NCI-H510A treated with DMSO at 0.1 percent for 48 hours (cell line): Measurements from ENCODE around the gene CELF2.

Source experiments
- DNase-seq: peaks from one replicate; lab custom pipeline; 2025; lab: John Stamatoyannopoulos, UW

CELF2 gene

DNA sequence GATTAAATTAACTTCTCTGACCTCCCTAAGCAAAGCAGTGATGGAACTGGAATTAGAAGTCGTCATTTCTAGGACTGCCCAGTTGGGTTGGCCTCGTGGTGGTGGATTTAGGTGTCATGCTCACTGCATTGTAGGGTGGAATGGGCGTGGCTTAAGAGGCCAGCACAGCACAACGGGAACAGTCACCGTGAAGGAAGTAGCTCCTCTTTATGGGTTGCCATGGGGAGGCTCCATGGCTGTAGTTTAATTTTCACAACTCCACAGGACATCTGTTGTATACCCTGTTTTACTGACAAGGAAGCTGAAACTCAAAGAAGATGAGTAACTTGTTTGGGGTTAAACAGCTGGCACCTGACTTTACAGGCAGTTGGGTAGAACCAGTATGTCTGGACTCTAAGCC, 208.3 kb downstream of the CELF2 start:
- no peak for DNase-seq

DNA sequence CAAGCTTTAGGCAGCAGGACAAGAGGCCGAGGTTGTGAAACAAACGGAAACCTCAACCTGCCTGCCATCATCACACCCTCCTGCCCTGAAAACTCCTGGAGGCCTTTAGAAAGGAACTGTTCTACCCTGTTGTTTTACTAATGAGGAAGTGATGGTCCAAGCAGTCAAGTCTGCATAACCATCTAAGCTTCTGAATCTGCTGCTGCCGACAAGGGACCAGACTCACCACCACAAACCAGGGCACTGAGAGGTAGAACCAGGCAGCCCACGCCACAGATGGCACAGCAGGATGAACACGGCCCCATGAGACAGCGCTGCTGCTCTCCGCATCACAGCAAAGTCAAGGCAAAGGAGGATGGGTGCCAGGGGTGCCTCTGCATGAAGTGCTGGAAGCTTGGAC, 209.4 kb downstream of the CELF2 start:
- DNase-seq: no peak

DNA sequence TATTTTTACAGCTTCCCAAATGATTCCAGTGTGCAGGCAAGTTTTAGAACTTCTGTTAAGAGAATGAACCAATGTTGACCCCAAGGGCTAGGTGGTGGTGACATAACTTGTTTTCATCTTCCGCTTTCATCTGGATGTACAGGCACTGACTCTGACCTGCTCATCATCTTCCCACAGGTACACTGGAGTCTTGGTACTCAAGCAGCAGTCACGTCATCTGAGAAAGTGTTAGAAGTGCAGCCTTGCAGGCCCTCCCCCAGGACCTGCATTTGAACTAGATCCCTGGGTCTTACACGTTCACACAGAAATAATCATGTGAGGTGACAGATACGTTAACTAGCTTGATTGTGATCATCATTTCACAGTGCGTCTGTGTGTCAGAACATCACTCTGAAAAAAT, 212.2 kb downstream of the CELF2 start:
- no peak for DNase-seq

DNA sequence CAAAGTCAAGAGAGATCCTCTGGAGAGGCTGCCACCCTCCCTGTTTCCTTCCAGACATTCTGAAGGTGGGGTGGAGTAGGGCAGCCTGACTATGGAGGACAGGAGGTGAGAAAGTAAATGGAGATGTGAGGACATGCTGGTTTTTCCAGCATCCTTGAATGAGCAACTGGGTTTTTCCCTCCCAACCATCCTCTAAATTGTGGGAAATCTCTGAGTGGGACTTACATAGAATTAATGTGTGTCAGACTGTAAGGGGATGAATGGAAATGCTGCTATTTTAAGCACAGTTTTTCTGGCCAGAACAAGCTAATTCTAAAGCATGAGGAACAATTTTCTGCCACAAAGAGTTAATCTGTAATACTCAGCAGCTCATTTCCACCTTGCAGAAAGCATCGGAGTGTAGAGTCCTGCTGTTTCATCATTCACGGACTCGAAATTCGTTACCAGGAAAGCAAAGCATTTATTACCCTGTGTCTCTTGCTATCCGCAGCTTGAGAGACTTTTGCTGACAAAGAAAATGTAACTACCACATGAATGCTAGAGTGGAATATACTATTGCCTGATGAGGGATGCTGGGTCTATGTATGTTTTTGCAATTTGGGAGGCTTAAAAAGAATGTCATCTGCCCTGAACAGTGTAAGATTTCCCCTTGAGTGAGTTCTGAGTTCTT, 213.0 kb downstream of the CELF2 start:
- DNase-seq: no peak

DNA sequence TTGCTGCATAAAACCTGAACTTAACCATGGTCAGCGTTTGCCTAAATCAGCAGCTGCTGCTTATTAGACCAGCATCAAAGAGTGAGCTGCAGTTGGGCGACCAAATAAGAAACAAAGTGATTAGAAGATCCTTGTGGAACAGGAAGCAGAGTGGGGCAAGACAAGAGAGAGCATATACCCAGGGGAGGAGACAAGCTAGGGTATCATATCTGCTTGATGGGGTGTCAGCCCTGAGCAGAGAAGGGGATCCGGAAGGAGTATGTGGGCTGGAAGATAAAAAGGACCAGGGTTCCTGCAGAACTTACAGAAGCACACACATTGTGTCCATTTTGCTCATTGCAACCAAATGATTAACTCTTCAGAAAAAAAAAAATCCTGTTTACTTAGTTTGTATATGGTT, 213.6 kb downstream of the CELF2 start:
- DNase-seq: no peak

DNA sequence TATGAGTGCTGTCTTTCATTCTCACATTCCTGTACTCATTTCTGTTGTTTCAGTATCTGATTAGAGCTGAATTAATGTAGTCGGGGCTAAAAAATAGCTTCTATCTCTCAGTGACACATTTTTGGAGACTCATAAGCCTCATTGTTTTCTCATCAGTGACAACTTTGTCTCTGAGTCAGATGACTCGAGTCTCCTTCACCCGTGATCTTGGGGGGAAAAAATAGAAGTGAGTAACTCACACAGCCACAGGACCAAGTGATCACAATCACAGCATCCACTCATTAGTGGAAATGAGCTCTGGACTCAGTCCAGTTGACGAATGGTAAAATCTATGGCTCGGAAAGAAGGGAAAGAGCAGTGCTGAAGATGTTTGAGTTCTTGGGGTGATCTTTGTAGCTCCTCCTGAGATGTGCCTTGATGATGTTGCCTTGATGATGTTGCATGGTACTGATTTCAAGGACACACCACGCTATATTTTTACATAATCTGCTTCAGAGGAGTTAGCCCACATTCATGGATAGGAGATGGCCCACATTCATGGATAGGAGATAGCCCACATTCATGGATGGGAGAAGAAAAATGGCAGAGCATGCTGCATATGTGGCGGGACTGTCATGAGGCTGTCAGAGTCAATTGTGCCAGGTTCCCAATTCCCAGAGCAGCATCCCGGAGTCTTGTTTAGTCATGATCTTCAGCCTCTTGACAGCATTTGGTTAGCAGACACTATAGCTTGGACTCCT, 214.7 kb downstream of the CELF2 start:
- DNase-seq: no peak

DNA sequence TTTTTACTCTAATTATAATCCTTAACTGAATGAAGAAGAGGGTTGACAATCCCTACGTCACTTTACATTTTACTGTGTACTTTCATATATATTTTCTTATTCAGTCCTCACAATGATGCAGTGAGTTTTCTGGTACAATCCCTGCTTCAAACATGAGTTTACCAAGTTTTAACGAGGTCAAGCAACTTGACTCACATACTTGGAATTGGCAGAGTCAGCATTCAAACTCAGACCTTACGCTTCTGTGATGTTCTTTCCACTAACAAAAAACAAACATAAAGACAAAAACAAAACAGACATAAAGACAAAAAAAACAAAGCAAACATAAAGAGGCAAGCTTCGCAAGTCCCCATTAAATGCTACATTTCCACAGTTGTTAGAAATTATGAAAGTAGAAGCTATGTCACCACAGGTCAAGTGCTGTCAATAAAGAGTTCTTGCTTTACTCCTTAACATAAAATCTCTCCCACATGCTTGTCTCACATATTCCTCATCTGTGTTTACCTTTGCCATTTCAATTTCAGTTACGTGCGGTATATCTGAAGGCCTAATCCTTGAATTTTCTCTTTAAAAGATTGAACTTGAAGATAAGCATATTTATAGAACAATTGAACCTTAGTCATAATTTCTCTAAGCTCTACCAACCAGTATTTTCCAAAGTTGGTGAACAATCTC, 217.3 kb downstream of the CELF2 start:
- DNase-seq: no peak

DNA sequence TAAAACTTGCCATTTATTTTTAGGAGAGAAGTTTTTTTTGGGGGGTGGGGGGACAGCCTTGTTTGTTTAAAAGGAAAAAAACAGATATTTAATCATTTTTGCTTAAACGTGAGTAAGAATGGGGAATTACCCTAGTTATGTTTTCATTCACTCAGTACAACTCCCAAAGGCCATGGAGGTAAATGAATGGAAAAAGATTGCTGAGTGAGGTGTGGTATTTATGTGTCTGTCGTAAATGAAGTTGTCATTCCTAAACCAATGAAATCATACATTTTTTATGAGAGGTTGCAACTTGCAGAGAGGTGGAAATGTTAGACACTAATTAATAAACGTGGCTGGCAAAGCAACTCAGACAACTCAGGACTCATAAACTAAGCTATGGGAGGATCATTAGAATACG, 218.1 kb downstream of the CELF2 start:
- DNase-seq: no peak

DNA sequence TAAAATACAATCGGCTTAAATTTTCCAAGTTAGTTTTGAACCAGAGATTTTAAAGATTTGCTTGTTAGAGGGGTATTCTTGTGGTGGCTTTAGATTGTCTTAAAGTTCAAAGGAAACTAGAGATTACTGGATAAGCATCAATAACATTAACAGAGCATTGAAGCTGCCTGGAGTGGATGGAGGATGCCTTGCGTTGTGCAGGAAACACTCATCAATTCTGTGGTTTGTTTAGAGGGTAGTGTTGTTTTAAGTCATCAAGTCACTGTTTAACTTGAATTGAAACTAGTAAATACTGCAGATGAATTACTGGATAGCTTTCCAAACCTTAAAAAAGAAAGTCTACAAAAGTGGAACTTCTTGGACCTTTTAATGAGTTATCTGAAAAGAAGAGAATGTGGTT, 218.6 kb downstream of the CELF2 start:
- no peak for DNase-seq

DNA sequence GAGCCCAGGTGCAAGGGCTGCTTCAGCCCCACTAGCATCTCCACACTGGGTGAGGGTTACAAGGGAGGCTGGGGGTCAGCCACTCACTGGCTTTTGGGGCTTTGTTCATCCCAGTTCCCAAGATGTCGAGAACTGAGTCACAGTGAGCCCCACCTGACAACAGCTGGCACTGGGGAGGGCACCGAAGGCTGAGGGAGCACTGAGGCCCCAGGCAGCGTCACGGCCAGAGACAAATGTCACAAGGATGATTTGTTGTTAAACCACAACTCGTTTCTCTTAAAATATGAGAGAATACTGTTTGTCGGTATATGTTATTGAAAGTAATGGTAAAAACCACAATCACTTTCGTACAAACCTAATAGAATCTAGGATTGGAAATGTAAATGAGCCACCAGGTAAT, 219.9 kb downstream of the CELF2 start:
- no peak for DNase-seq

DNA sequence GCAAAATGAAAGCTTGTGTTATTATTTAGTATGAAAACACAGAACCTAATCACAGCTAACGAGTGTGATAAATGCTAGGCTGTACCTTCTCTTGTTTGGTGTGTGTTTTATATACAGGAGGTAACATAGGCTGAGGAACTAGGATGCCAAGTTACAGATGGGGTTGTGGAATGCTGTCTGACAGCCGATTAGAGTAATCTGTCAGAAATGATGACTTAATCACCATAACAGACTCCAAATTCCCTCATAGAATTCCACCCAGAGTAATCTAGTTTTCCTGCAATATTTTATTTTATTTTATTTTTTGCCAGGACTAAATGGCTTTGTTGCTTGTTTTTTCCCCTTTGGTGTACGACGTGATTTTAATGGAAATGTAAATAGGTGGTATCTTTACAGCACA, 221.2 kb downstream of the CELF2 start:
- no peak for DNase-seq

DNA sequence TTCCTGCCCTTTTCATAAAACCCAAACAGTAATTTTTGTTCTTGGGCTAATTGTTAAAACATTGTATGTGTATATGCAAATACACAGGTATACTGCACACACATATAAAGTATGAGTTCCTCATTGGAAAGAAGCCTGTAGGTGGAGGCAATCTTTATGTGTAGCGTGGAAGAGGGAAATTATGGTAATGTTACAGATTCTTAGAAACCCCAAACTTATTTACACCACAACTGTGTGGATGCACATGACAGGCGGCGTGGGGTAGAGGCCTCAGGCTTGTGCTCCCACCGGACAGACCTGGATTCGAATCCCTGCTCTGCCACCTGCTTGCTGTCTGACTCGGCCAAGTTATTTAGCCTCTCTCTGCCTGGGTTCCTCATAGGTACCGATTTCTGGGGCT, 223.0 kb downstream of the CELF2 start:
- DNase-seq: no peak

DNA sequence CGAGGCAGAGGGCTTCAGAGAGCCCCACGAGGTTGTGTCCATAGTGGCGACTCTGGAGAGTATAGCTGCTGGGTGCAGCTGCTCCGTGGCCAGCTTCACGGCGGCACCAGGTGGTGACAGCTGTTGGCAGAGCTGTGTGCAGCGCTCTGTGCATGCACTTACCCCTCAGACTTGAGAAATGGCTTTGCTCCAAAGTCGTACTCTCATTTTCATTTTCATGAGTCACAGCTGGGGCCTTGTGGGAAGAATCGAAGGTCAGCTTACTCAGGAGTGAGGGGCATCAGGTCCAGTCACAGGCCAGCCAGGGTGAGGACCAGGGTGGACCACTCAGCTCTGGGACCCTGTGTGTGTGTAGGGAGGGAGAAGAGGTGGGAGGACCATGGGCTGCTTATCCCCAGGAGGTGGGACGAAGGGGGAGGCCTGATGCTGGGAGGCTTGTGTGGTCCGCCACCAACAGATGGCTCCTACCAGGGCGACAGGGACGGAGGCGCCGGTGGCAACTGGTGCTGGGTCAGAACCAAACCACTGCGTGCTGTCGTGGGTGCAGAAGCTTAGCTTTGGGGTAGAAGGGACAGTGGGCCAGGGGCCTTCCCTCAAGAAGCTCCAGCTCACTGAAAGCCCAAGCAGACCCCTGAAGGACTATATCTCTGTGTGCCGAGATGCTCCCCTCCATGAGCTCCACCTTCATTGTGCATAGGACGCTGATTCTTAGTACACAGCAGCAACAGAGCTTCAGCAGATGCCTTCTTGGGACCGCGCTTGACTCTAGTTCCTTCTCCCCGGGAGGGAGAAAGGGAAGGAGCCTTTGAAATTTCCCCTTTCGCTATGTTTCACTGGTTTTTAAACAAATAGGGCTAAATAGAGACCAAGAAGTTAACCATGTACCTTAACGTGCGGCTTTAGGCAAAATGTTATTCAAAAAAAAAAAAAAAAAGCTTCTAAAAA, 225.0 kb downstream of the CELF2 start:
- no peak for DNase-seq

DNA sequence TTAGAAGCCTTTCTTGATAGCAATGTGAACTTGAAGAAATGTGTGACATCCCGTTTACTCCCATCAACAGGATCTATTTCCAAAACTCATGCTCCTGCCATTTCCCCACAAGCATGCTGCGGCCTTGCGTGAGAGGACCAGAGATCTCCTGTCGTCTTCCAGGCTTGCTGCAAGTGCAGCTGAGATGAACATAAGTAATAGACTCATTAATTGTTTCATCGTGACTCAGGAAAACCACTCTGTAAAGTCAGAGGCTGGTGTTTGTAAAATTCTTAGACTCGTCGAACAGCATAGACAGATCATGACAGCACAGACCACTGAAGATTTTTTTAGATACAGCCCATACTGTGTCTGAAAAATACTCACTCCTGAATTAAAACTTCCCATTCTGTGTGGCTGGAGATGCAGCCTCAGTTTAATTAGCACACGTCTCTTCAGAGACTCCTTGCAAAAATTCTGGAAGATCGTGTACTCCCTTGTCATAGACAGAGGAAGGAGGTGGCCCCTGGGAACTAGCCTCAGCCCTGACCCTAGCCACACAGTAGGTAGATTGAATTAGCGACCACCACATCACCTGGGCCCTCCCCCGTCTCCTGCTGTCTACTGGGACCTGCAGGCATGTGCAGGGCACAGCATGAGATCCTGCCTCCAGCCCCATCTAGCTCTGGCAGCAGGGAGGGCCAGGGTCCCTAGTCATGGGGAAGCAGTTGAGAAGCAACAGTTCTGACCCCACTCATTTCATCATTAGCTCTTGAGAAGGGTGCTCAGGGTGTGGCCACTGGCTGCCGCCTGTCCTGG, 226.0 kb downstream of the CELF2 start:
- DNase-seq: no peak

DNA sequence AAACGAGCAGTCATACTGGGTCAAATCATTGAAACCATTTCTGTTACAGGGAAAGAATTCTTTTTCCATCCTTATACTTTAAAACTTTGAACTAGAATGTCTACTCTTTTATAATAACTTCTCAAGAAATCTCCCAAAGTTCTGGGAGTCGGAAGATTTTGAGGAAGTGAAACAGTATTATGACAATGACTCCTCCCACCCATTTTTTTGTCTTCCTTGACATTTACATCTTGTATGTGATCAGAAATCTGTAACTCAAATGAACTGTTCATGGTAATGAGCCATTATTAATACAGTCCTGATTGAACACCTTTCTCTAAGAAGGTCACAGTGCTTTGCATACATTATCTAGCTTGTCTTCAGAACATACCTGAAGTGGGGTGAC, 227.4 kb downstream of the CELF2 start:
- no peak for DNase-seq

DNA sequence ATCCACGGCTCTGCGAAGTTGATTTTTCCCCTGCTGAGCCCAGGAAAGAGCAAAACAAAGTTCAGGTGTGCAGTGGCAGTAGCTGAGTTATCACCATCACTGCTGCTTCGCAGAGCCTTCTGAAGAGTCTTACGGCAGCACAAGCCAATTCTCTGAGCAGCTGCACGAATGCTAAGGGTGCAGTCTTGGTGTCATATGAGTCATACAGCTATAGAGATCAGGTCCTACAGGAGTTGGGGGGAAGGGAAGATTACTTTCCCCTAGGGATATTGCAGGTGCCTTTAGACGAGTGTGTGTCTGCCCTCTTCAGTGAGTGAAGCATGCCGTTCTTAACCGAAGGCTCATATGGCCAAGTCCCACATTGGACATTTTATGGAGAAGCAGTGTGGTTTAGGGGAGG, 227.8 kb downstream of the CELF2 start:
- DNase-seq: no peak

DNA sequence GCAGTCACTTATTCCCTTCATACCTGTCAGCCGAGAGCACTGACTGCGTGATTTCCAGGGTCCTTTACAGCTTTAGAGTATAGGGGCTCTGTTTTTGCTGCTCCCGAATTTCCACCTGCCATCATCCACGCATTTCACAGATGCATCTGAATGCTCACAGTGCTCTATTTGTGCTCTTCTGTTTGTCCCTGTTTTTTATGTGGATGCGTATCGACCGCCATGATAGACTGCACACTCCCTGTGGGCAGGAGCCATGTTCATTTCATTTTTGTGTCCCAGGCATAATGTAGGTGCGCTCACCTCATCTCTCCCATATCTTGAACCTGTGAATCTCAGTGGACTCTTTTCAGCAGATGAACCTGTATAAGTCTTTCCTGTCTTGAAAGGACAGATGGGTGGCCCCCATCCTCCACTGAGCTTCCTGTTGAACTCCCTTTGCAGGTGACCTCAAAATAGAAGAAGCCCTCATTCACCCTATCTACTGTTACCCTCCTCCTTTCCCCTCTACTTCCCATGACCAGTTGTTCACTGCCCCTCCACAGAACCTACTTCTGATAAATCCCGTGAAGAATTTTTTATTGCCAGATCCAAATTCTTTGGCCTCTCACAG, 228.4 kb downstream of the CELF2 start:
- no peak for DNase-seq

DNA sequence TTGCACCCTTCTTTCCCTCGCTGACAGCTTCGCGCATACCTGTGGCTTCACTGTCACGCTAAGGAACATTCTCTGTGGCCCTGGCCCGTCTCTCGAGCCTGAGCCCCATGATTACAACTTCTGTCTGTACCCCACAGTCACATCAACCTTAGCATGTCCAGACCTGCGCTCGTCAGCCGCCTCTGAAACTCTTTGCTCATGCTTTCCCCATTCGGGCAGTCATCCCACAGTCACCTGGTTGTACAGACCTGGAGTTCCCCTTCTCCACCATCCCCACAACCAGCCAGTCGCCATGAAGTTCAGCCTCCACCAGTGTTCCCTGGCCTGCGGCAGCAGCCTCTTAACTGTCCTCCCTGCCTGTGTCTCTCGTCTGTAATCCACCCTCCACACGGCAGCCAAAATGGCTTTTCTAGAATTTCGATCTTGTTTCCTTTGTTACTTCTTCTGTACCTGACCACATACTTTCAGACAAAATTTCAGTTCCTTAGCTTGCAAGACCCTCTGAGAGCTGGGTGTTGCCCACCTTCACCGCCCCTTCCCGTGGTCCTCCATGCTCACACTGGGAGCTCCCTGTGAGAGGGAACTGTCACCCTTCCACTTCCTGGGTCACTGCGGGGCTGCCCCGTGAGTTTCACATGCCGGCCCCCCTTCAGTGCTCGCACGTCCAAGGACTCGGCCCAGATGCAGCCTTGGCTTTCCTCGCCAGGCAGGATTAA, 229.2 kb downstream of the CELF2 start:
- no peak for DNase-seq

DNA sequence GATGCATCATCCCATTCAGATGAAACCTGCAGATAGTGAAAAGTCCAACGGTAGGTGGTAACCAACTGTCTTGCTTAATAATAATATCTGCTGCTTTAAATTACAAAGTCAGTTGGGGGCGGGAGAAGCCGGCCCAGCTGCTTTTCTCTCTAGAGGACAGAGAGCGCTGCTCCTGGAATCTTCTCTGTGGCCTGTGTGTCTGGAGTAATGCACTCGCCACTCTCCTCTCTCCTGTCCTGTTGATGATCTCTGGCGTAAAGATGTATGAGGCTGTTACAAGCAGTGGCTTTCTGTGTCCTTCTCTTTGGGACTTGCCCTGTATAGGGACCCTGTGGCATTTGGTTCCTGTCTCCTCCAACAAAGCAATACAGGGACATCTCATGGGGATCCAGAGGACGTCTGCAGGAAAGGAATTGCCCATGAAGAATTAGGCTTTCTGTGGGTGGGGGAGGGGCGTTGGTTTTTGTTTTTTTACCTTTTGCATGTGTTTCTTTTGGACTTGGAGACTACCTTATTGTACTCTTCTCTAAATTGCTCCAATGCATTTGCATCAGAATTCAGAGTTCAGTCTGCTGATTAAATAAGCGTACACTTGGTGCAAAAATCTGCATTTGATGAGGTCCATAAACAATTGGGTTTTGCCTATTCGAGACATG, 231.6 kb downstream of the CELF2 start:
- no peak for DNase-seq

DNA sequence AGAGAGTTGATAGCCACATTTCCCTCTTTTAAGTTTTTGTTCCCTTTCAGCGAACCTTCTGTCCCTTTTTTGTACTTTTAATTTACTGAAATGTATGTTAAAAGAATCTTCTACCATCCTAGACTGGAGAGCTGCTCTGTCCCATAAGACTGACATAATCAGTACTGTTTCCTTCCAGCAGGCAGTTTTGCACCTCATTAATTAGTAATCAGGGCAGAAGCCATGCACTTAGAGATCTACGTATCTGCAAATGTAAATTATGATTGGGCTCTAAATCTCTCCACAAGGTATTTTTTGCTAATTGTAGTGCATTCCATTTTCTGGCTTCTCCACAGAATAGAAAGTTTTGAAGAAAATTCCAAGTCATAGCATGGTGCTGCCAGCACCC, 232.1 kb downstream of the CELF2 start:
- DNase-seq: no peak
